ENCODE results near the gene CORO1C.

CORO1C gene

DNA sequence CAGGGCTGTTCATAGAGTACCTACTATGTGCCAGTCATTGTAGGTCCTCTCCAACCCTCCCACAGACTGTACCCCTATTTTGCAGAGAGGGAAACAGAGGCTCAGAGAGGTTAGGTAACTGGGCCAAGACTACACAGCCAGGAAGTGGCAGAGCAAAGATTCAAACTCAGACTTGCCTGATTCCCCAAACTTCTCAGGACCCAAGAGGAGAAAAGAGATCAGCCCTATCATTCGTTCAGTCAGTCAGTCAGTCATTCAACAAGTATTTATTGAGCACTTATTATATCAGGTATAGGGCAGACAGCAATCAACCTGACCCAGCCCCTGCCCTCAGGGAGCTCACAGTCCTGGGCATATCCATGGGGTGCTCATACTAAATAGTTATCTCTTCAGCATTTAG lies 39.6 kb upstream of the CORO1C start:
- H4K12ac ChIP-seq (ENCODE audit: low read depth, low read length): no peak overlapping the region
- no peak overlapping the region for H3K4me2 ChIP-seq (ENCODE audit: low read length)
- no peak overlapping the region for H3K23ac ChIP-seq (ENCODE audit: low read length)
- no peak overlapping the region for H3K14ac ChIP-seq (ENCODE audit: low read length)
- H2AFZ ChIP-seq (ENCODE audit: insufficient read depth, low read length, poor library complexity): no peak overlapping the region
- no peak overlapping the region for H3K4me3 ChIP-seq (ENCODE audit: low read depth, low read length)
- no peak overlapping the region for H2BK120ac ChIP-seq (ENCODE audit: insufficient read depth, low read length, poor library complexity)
- peaks cover 4% of the 10 kb centered on the region for H3K79me1 ChIP-seq (ENCODE audit: low read length)
- H3K9ac ChIP-seq (ENCODE audit: low read length): no peak overlapping the region
- H2BK12ac ChIP-seq (ENCODE audit: low read length): no peak overlapping the region
- H3K27me3 ChIP-seq (ENCODE audit: insufficient read depth, low read length): no peaks in the 10 kb centered on the region
- H3K4me1 ChIP-seq (ENCODE audit: control insufficient read depth in 1 of 2, insufficient read depth in 2 of 2, low read length in 2 of 2): peaks cover 9 to 12% of the 10 kb centered on the region in 2 experiments
- no peak overlapping the region for H2BK5ac ChIP-seq (ENCODE audit: low read depth, low read length, poor library complexity)
- DNase-seq: no peak
- no CpG with 5 or more reads among the region's 1 CpG for whole genome bisulfite sequencing (ENCODE audit: extremely low coverage, insufficient coverage, insufficient read length)
- H4K91ac ChIP-seq (ENCODE audit: low read depth, low read length): no peak overlapping the region
- H3K9me3 ChIP-seq (ENCODE audit: insufficient read depth, low read depth, low read length): peaks cover 3% of the 10 kb centered on the region
- H3K18ac ChIP-seq (ENCODE audit: low read length): no peak overlapping the region
- no peak overlapping the region for H4K8ac ChIP-seq (ENCODE audit: low read depth, low read length)
- no peak overlapping the region for H2AK5ac ChIP-seq (ENCODE audit: low read length)
- no peaks in the 10 kb centered on the region for H3K36me3 ChIP-seq (ENCODE audit: control insufficient read depth in 1 of 2, insufficient read depth in 2 of 2, low read length in 2 of 2)
- H3K79me2 ChIP-seq (ENCODE audit: control insufficient read depth, insufficient read depth, low read length, poor library complexity): no peaks in the 10 kb centered on the region
- H3K27ac ChIP-seq (ENCODE audit: low read depth, low read length): no peak overlapping the region
- H3K4ac ChIP-seq (ENCODE audit: low read depth, low read length): no peak overlapping the region

DNA sequence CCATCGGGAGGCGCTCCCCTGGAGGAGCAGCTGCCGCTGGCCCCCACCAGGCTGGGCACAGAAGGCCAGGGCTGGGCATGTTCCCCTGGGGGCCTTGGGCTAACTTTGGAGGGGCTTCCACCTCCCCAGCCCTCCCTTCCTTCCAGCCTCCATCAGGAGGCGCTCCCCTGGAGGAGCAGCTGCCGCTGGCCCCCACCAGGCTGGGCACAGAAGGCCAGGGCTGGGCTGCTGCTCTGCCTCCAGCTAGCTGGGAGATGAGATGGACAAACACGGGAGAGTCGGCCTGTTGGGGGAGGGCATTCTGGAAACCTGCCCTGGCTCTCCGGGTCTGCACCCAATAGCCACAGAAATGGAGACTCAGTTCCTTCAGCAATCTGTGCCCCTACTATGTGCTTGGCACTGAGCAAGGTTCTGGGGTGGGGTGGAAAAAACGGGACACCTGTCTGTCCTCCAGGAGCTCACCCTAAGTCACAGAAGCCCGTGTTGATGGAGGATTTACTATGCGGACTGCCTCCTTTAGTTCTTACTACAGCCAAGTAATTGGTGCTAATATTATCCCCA lies 39.0 kb upstream of the CORO1C start:
- Histone ChIP-seq H3K4me2 (ENCODE audit: low read length) (no peak overlapping the region), H3K9ac (ENCODE audit: low read length) (no peak overlapping the region), H2BK5ac (ENCODE audit: low read depth, low read length, poor library complexity) (no peak overlapping the region), H3K4ac (ENCODE audit: low read depth, low read length) (no peak overlapping the region), H3K4me1 (ENCODE audit: control insufficient read depth in 1 of 2, insufficient read depth in 2 of 2, low read length in 2 of 2) (peaks cover 11 to 14% of the 10 kb centered on the region in 2 experiments), H3K27ac (ENCODE audit: low read depth, low read length) (no peak overlapping the region), H3K18ac (ENCODE audit: low read length) (no peak overlapping the region), H3K36me3 (ENCODE audit: control insufficient read depth in 1 of 2, insufficient read depth in 2 of 2, low read length in 2 of 2) (no peaks in the 10 kb centered on the region), H3K14ac (ENCODE audit: low read length) (no peak overlapping the region), H3K79me1 (ENCODE audit: low read length) (peaks cover 4% of the 10 kb centered on the region), H3K27me3 (ENCODE audit: insufficient read depth, low read length) (no peaks in the 10 kb centered on the region), H2AFZ (ENCODE audit: insufficient read depth, low read length, poor library complexity) (no peak overlapping the region), H2AK5ac (ENCODE audit: low read length) (no peak overlapping the region), H4K12ac (ENCODE audit: low read depth, low read length) (no peak overlapping the region), H4K8ac (ENCODE audit: low read depth, low read length) (no peak overlapping the region), H2BK12ac (ENCODE audit: low read length) (no peak overlapping the region), H3K9me3 (ENCODE audit: insufficient read depth, low read depth, low read length) (peaks cover 3% of the 10 kb centered on the region), H4K91ac (ENCODE audit: low read depth, low read length) (no peak overlapping the region), H3K79me2 (ENCODE audit: control insufficient read depth, insufficient read depth, low read length, poor library complexity) (no peaks in the 10 kb centered on the region), H3K4me3 (ENCODE audit: low read depth, low read length) (no peak overlapping the region), H2BK120ac (ENCODE audit: insufficient read depth, low read length, poor library complexity) (no peak overlapping the region), H3K23ac (ENCODE audit: low read length) (no peak overlapping the region)
- no CpG with 5 or more reads among the region's 11 CpGs for WGBS (ENCODE audit: extremely low coverage, insufficient coverage, insufficient read length)
- no peak for DNase-seq

DNA sequence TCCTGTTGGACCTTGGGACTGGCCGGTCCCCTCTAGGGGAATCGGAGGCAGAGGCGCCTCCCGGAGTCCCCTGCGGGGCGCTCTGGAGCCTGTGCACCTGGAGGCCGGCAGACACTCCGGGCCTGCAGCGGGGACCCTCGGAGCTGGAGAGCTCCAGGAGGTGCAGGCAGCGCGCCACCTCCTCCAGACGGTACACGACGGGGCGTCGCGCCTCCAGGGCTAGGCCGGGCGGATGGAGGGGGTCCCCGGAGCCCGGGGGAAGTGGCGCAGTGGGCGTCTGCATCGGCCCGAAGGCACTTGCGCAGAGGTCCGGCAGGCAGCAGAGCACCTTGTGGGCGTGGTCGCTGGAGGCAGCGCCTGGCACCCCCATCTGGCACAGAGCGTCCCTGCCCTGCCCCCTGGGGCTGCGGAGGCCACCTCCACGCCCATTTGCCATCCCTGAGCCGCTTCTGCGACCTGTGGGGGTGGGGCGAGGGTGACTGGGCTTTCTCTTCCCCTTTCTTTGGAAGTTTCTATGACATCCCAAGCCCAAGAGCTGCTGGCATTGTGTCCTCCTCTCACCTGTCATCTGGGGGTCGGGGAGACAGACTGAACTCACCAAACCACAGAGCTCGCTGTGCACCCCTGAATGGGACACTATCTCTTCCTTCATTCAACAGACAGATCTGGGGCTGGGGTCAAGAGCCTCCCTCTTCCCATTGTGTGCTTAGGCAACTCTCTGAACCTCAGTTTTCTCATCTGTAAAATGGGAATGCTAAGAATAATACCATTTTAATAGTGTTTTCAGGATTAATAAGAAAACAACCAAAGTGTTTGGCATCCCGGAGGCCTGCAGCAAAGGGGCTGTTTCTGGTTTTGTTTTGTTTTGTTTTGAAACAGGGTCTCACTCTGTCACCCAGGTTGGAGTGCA lies 37.5 kb upstream of the CORO1C start:
- H3K4me3 ChIP-seq (ENCODE audit: low read depth, low read length): no peak overlapping the region
- DNase-seq: peak; percentile 18 to 42

DNA sequence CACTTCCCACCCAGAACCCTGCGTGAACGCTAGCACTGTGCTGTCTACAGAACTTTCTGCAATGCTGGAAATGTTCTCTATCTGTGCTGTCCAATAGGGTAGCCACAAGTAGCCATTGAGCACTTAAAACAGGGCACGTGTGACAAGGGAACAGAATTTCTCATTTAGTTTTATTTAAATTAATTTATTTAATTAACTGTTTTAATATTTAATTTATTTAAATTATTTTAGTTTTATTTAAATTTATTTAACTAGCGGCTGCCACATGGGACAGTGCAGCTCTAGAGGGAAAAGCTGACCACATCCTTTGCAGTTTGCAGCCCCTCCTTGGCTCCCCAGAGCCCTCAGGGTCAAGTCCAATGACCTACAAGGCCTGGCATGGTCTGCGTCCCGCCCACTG lies 35.0 kb upstream of the CORO1C start:
- Histone ChIP-seq H3K4me1 (ENCODE audit: control insufficient read depth in 1 of 2, insufficient read depth in 2 of 2, low read length in 2 of 2) (peaks cover 10 to 12% of the 10 kb centered on the region in 2 experiments), H3K9ac (ENCODE audit: low read length) (no peak overlapping the region), H4K12ac (ENCODE audit: low read depth, low read length) (no peak overlapping the region), H3K79me2 (ENCODE audit: control insufficient read depth, insufficient read depth, low read length, poor library complexity) (no peaks in the 10 kb centered on the region), H3K27me3 (ENCODE audit: insufficient read depth, low read length) (no peaks in the 10 kb centered on the region), H3K36me3 (ENCODE audit: control insufficient read depth in 1 of 2, insufficient read depth in 2 of 2, low read length in 2 of 2) (no peaks in the 10 kb centered on the region), H3K18ac (ENCODE audit: low read length) (no peak overlapping the region), H3K9me3 (ENCODE audit: insufficient read depth, low read depth, low read length) (no peaks in the 10 kb centered on the region), H3K4me3 (ENCODE audit: low read depth, low read length) (no peak overlapping the region), H2AFZ (ENCODE audit: insufficient read depth, low read length, poor library complexity) (no peak overlapping the region), H3K4me2 (ENCODE audit: low read length) (no peak overlapping the region), H4K91ac (ENCODE audit: low read depth, low read length) (no peak overlapping the region), H2BK120ac (ENCODE audit: insufficient read depth, low read length, poor library complexity) (no peak overlapping the region), H2BK5ac (ENCODE audit: low read depth, low read length, poor library complexity) (no peak overlapping the region), H3K23ac (ENCODE audit: low read length) (no peak overlapping the region), H3K27ac (ENCODE audit: low read depth, low read length) (no peak overlapping the region), H4K8ac (ENCODE audit: low read depth, low read length) (no peak overlapping the region), H2BK12ac (ENCODE audit: low read length) (no peak overlapping the region), H3K4ac (ENCODE audit: low read depth, low read length) (no peak overlapping the region), H2AK5ac (ENCODE audit: low read length) (no peak overlapping the region), H3K14ac (ENCODE audit: low read length) (no peak overlapping the region), H3K79me1 (ENCODE audit: low read length) (peaks cover 4% of the 10 kb centered on the region)
- DNase-seq: no peak
- WGBS (ENCODE audit: extremely low coverage, insufficient coverage, insufficient read length): no CpG with 5 or more reads among the region's 6 CpGs

More for the DNA sequence above, 37.5 kb upstream of the CORO1C start:
- no peak overlapping the region for H2BK5ac ChIP-seq (ENCODE audit: low read depth, low read length, poor library complexity)
- WGBS (ENCODE audit: extremely low coverage, insufficient coverage, insufficient read length): no CpG with 5 or more reads among the region's 40 CpGs
- H3K18ac ChIP-seq (ENCODE audit: low read length): no peak overlapping the region
- peaks cover 3% of the 10 kb centered on the region for H3K9me3 ChIP-seq (ENCODE audit: insufficient read depth, low read depth, low read length)
- no peak overlapping the region for H2AK5ac ChIP-seq (ENCODE audit: low read length)
- peak overlapping the region; percentile 11 for H2AFZ ChIP-seq (ENCODE audit: insufficient read depth, low read length, poor library complexity)
- no peaks in the 10 kb centered on the region for H3K79me2 ChIP-seq (ENCODE audit: control insufficient read depth, insufficient read depth, low read length, poor library complexity)
- no peak overlapping the region for H3K9ac ChIP-seq (ENCODE audit: low read length)
- no peaks in the 10 kb centered on the region for H3K27me3 ChIP-seq (ENCODE audit: insufficient read depth, low read length)
- peaks cover 4% of the 10 kb centered on the region for H3K79me1 ChIP-seq (ENCODE audit: low read length)
- H4K8ac ChIP-seq (ENCODE audit: low read depth, low read length): no peak overlapping the region
- peak overlapping the region; percentile 31 for H2BK120ac ChIP-seq (ENCODE audit: insufficient read depth, low read length, poor library complexity)
- H3K4ac ChIP-seq (ENCODE audit: low read depth, low read length): no peak overlapping the region
- peaks cover 13 to 14% of the 10 kb centered on the region in 2 experiments for H3K4me1 ChIP-seq (ENCODE audit: control insufficient read depth in 1 of 2, insufficient read depth in 2 of 2, low read length in 2 of 2)
- H3K23ac ChIP-seq (ENCODE audit: low read length): no peak overlapping the region
- H3K4me2 ChIP-seq (ENCODE audit: low read length): peak overlapping the region; percentile 66
- peak overlapping the region; percentile 66 for H3K14ac ChIP-seq (ENCODE audit: low read length)
- no peak overlapping the region for H3K27ac ChIP-seq (ENCODE audit: low read depth, low read length)
- H2BK12ac ChIP-seq (ENCODE audit: low read length): peak overlapping the region; percentile 23
- H4K91ac ChIP-seq (ENCODE audit: low read depth, low read length): no peak overlapping the region
- no peak overlapping the region for H4K12ac ChIP-seq (ENCODE audit: low read depth, low read length)
- H3K36me3 ChIP-seq (ENCODE audit: control insufficient read depth in 1 of 2, insufficient read depth in 2 of 2, low read length in 2 of 2): no peaks in the 10 kb centered on the region
